ENCODE measurements around the gene ITPK1.
A peak's percentile ranks its signal among the peaks of the same experiment; 100 is the strongest.
"Not testable (repeated sequence)": the region's sequence is repeated elsewhere in the genome, so short reads cannot be mapped to it uniquely, and the experiment has no call there.

Gene ITPK1

GRCh38 chr14:93133464-93133863, 17.7 kb upstream of the ITPK1 start:
- TF ChIP-seq ZNF133 (tag by site-specific recombination; IDR thresholded peaks at IDR 0.05), result no peak
- no peak for TF ChIP-seq ZNF202 (tag by site-specific recombination; IDR thresholded peaks at IDR 0.05; ENCODE audit: borderline replicate concordance)
- peak; percentile 5; the same call in 1 of the 2 replicates for TF ChIP-seq PRDM1 (tag by site-specific recombination; IDR thresholded peaks at IDR 0.05)
- POLR2A ChIA-PET, result interaction anchor here (0.7 kb wide), 1 partner anchor 1077 kb away, joined by 3 read pairs; no protein-coding TSS in a partner anchor

GRCh38 chr14:93132472-93133065, 16.8 kb upstream of the ITPK1 start:
- Histone ChIP-seq H3K27ac (ENCODE audit: extremely low read depth, low read depth, low read length) (no peak overlapping the region), H3K4me1 (ENCODE audit: control insufficient read depth, insufficient read depth, low read length) (no peaks in the 10 kb centered on the region), H3K36me3 (ENCODE audit: control insufficient read depth in 2 of 2, insufficient read depth in 1 of 2, low read length in 2 of 2) (no peaks in the 10 kb centered on the region), H3K9me3 (ENCODE audit: control insufficient read depth, insufficient read depth, low read depth, low read length) (no peaks in the 10 kb centered on the region), H3K4me3 (ENCODE audit: low read depth, low read length) (no peak overlapping the region)
- CTCF ChIA-PET, result interaction anchor here (0.6 to 12.4 kb wide), 15 partner anchors 9 to 181 kb away, joined by 3 to 155 read pairs (median 3); partner anchors contain the start of gene ITPK1
- TF ChIP-seq ZBTB26 (tag by site-specific recombination; optimal IDR thresholded peaks at IDR 0.05), result no peak
- peak; percentile 16; the same call in 1 of the 2 replicates for TF ChIP-seq CTCF (tag by site-specific recombination; IDR thresholded peaks at IDR 0.05)
- TF ChIP-seq KLF1 (tag by site-specific recombination; IDR thresholded peaks at IDR 0.05), result peak; percentile 98
- TF ChIP-seq PRDM1 (tag by site-specific recombination; IDR thresholded peaks at IDR 0.05), result peak; percentile 64; the same call in 1 of the 2 replicates
- TF ChIP-seq ZNF776 (tag by site-specific recombination; IDR thresholded peaks at IDR 0.05; ENCODE audit: borderline replicate concordance), result no peak
- TF ChIP-seq REPIN1 (tag by site-specific recombination; IDR thresholded peaks at IDR 0.05; ENCODE audit: low read depth), result 0 out of 2 replicates have a peak, but pooled peaks have one; percentile 46
- TF ChIP-seq ZNF639 (tag by site-specific recombination; IDR thresholded peaks at IDR 0.05), result no peak
- POLR2A ChIA-PET, result interaction anchor here (0.6 to 1.7 kb wide), 3 partner anchors 17 to 21 kb away, joined by 3 to 12 read pairs (median 4); partner anchors contain the start of gene ITPK1

More at GRCh38 chr14:93133464-93133863, 17.7 kb upstream of the ITPK1 start:
- Histone ChIP-seq H3K9me3 (ENCODE audit: control insufficient read depth, insufficient read depth, low read depth, low read length) (no peaks in the 10 kb centered on the region), H3K27ac (ENCODE audit: extremely low read depth, low read depth, low read length) (no peak overlapping the region), H3K4me3 (ENCODE audit: low read depth, low read length) (no peak overlapping the region), H3K4me1 (ENCODE audit: control insufficient read depth, insufficient read depth, low read length) (no peaks in the 10 kb centered on the region), H3K36me3 (ENCODE audit: control insufficient read depth in 2 of 2, insufficient read depth in 1 of 2, low read length in 2 of 2) (no peaks in the 10 kb centered on the region)
- CTCF ChIA-PET, result interaction anchor here (0.6 to 12.4 kb wide), 4 partner anchors 20 to 179 kb away, joined by 3 to 155 read pairs (median 6); partner anchors contain the start of gene ITPK1

- H3K27ac ChIP-seq (ENCODE audit: extremely low read depth, low read depth, low read length); H3K4me1 ChIP-seq (ENCODE audit: control insufficient read depth, insufficient read depth, low read length); H3K9me3 ChIP-seq (ENCODE audit: control insufficient read depth, insufficient read depth, low read depth, low read length); H3K36me3 ChIP-seq (ENCODE audit: control insufficient read depth in 2 of 2, insufficient read depth in 1 of 2, low read length in 2 of 2); H3K4me3 ChIP-seq (ENCODE audit: low read depth, low read length): not testable (repeated sequence)
- ChIA-PET POLR2A (interaction anchor here (0.7 to 1.7 kb wide), 3 partner anchors 16 to 1452 kb away, joined by 3 to 12 read pairs (median 4); partner anchors contain the start of gene ITPK1), CTCF (interaction anchor here (0.6 to 12.4 kb wide), 8 partner anchors 8 to 217 kb away, joined by 3 to 155 read pairs (median 6); partner anchors contain the start of gene ITPK1)
- TF ChIP-seq ZNF335 (tag by site-specific recombination; conservative IDR thresholded peaks at IDR 0.05) (peak; percentile 30; the same call in 1 of the 2 replicates), ZNF394 (tag by site-specific recombination; IDR thresholded peaks at IDR 0.05; ENCODE audit: borderline replicate concordance) (peak; percentile 78; the same call in 1 of the 2 replicates), REST (tag by site-specific recombination; IDR thresholded peaks at IDR 0.05) (peak; percentile 63; the same call in 1 of the 2 replicates)
Measured at GRCh38 chr14:93131257-93131820, 15.6 kb upstream of the ITPK1 start.
